Measurements from ENCODE around the gene TIGD7.

The TIGD7 gene

DNA sequence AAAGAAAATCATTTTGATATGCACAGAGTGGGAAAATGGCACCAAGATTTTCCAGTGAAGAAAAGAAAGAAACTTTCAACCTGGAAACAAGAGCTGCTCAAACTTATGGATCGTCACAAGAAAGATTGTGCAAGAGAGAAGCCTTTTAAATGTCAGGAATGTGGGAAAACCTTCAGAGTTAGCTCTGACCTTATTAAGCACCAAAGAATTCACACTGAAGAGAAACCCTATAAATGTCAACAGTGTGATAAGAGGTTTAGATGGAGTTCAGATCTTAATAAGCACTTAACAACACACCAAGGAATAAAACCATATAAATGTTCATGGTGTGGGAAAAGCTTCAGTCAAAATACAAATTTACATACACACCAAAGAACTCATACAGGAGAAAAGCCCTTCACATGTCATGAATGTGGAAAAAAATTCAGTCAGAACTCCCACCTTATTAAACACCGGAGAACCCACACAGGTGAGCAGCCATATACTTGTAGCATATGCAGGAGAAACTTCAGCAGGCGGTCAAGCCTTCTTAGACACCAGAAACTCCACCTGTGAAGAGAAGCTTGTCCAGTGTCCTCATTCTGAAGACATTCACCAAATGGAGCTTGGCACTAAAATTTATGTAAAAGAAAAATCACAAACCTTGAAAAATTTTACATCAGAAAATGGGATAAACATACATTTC is 12.2 kb upstream of the TIGD7 start:
- Histone ChIP-seq H3K9ac (ENCODE audit: low read depth in 1 of 2, low read length in 2 of 2) (no peak overlapping the region), H3K36me3 (ENCODE audit: control insufficient read depth in 1 of 2, insufficient read depth in 2 of 2, low read length in 2 of 2) (peaks cover 47 to 57% of the 10 kb centered on the region in 2 donors), H3K4me3 (ENCODE audit: low read depth in 1 of 2, low read length in 2 of 2) (peak overlapping the region; percentile 38 to 50), H3K4me1 (ENCODE audit: control insufficient read depth in 1 of 2, insufficient read depth in 2 of 2, low read length in 2 of 2) (no peaks in the 10 kb centered on the region), H3K27ac (ENCODE audit: low read depth, low read length) (no peak overlapping the region), H3K27me3 (ENCODE audit: control insufficient read depth in 1 of 2, insufficient read depth in 2 of 2, low read length in 2 of 2) (no peaks in the 10 kb centered on the region), H3K9me3 (ENCODE audit: control insufficient read depth in 1 of 2, low read length in 2 of 2) (peaks cover 87 to 90% of the 10 kb centered on the region in 2 donors)

DNA sequence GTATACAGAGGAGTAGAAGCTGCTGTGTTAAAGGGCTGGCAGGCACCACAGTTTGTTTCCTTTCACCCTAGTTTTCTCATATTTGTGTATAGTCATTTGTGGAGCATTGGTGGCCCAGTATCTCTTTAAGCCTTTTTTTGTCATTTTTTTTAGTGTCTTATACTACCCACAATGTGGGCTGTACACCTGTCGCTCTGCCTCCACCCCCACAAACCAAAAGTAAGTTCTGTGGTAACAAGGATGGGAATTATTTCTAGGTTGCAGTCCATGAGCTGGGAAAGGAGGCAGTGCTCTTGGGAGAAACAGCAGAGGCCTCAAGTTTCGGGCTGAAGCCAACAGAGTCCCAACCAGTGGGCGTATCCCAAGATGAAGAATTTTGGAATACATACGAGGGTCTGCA is 6.3 kb upstream of the TIGD7 start:
- Histone ChIP-seq H3K27me3 (ENCODE audit: control insufficient read depth in 1 of 2, insufficient read depth in 2 of 2, low read length in 2 of 2) (no peaks in the 10 kb centered on the region), H3K36me3 (ENCODE audit: control insufficient read depth in 1 of 2, insufficient read depth in 2 of 2, low read length in 2 of 2) (peaks cover 57 to 58% of the 10 kb centered on the region in 2 donors), H3K9me3 (ENCODE audit: control insufficient read depth in 1 of 2, low read length in 2 of 2) (peaks cover 74 to 85% of the 10 kb centered on the region in 2 donors), H3K9ac (ENCODE audit: low read depth in 1 of 2, low read length in 2 of 2) (no peak overlapping the region), H3K27ac (ENCODE audit: low read depth, low read length) (no peak overlapping the region), H3K4me3 (ENCODE audit: low read depth in 1 of 2, low read length in 2 of 2) (no peak overlapping the region), H3K4me1 (ENCODE audit: control insufficient read depth in 1 of 2, insufficient read depth in 2 of 2, low read length in 2 of 2) (no peaks in the 10 kb centered on the region)

DNA sequence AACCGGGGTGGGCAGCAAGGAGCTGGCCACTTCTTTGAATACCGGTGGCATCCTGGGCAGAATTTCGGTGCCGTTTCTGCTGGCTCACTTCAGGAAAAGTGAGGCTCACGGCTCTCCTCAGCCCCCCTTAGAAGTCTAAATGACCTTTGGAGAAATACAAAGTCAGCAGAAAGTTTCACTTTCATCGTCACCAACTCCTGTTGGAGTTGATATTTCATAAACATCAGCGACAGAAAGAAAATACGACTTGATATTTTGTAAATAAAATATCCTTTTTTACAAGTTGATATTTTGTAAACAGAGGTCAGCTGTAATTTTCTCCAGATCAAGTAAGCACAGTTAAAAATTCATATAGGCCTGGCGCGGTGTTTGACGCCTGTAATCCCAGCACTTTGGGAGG is 848 bp upstream of the TIGD7 start:
- peaks cover 51 to 60% of the 10 kb centered on the region in 2 donors for H3K9me3 ChIP-seq (ENCODE audit: control insufficient read depth in 1 of 2, low read length in 2 of 2)
- H3K36me3 ChIP-seq (ENCODE audit: control insufficient read depth in 1 of 2, insufficient read depth in 2 of 2, low read length in 2 of 2): peaks cover 22 to 27% of the 10 kb centered on the region in 2 donors
- H3K27ac ChIP-seq (ENCODE audit: low read depth, low read length): no peak overlapping the region
- peak overlapping the region; percentile 70 to 91 for H3K4me3 ChIP-seq (ENCODE audit: low read depth in 1 of 2, low read length in 2 of 2)
- no peaks in the 10 kb centered on the region for H3K27me3 ChIP-seq (ENCODE audit: control insufficient read depth in 1 of 2, insufficient read depth in 2 of 2, low read length in 2 of 2)
- peaks cover 3 to 6% of the 10 kb centered on the region in 2 donors for H3K4me1 ChIP-seq (ENCODE audit: control insufficient read depth in 1 of 2, insufficient read depth in 2 of 2, low read length in 2 of 2)
- H3K9ac ChIP-seq (ENCODE audit: low read depth in 1 of 2, low read length in 2 of 2): peak overlapping the region; percentile 63 to 72

DNA sequence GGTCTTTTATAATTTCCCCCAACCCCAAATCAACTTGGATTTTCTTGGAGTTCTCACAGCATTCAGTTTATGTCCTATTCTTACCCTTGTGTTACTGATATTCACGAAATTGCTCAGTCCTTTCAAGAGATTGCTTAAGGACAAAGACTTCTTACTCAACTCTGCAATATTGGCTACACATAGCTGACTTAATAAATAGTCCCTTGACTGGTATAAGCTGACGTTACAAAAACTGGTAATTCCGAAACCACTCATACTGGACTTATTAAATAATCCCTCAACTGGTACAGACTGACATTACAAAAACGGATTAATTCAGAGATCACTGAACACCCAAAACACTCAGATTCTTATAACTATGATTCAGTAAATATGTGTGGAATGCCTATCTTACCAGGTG is 860 bp downstream of the TIGD7 start:
- Histone ChIP-seq H3K36me3 (ENCODE audit: control insufficient read depth in 1 of 2, insufficient read depth in 2 of 2, low read length in 2 of 2) (peaks cover 27 to 35% of the 10 kb centered on the region in 2 donors), H3K9ac (ENCODE audit: low read depth in 1 of 2, low read length in 2 of 2) (peak overlapping the region in 1 of 2 donors; percentile 63), H3K27me3 (ENCODE audit: control insufficient read depth in 1 of 2, insufficient read depth in 2 of 2, low read length in 2 of 2) (no peaks in the 10 kb centered on the region), H3K4me3 (ENCODE audit: low read depth in 1 of 2, low read length in 2 of 2) (peak overlapping the region; percentile 70 to 91), H3K9me3 (ENCODE audit: control insufficient read depth in 1 of 2, low read length in 2 of 2) (peaks cover 55 to 64% of the 10 kb centered on the region in 2 donors), H3K4me1 (ENCODE audit: control insufficient read depth in 1 of 2, insufficient read depth in 2 of 2, low read length in 2 of 2) (peaks cover 3 to 6% of the 10 kb centered on the region in 2 donors), H3K27ac (ENCODE audit: low read depth, low read length) (no peak overlapping the region)

DNA sequence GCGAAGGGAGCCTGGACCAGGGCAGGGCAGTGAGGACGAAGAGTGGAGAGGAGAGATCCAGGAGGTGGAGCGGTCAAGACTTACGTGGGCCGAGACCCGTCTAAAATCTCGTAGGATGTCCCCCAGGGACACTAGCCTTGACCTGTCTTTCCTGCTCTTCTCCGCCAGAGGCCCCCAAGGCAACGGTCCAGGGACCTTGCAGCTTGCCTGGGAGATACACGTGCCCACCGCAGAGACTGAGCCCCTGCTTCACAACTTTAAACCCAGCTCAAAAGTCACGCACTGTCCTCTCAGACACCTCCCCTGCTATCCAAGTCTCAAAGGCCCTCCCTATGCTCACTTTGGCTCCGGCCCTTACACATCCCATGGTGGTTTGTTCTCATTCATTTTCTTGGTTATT is 9.4 kb downstream of the TIGD7 start:
- Histone ChIP-seq H3K36me3 (ENCODE audit: control insufficient read depth in 1 of 2, insufficient read depth in 2 of 2, low read length in 2 of 2) (peaks cover 33 to 39% of the 10 kb centered on the region in 2 donors), H3K9ac (ENCODE audit: low read depth in 1 of 2, low read length in 2 of 2) (no peak overlapping the region), H3K4me3 (ENCODE audit: low read depth in 1 of 2, low read length in 2 of 2) (peak overlapping the region in 1 of 2 donors; percentile 19), H3K27me3 (ENCODE audit: control insufficient read depth in 1 of 2, insufficient read depth in 2 of 2, low read length in 2 of 2) (no peaks in the 10 kb centered on the region), H3K9me3 (ENCODE audit: control insufficient read depth in 1 of 2, low read length in 2 of 2) (peaks cover 60 to 79% of the 10 kb centered on the region in 2 donors), H3K27ac (ENCODE audit: low read depth, low read length) (no peak overlapping the region), H3K4me1 (ENCODE audit: control insufficient read depth in 1 of 2, insufficient read depth in 2 of 2, low read length in 2 of 2) (no peaks in the 10 kb centered on the region)

DNA sequence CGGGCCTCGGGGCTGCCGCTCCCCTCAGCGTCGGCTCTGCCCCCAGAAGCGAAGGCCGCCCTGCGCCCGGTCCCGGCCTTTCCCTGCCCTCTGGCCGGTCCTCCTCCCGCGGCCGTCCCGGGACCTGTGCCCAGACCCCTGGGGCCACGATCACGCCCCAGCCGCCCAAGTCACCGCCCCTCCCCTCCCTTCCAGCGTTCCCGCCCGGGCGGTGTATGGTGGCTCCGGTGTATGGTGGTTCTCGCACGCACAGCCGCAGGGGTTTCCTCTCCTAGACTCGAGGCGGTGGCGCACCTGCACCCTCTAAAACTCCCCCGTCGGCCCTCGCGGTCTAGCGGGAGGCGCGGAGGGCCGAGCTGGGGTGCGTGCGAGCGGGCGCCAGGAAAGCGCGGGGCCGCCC is 10.0 kb downstream of the TIGD7 start:
- Histone ChIP-seq H3K27me3 (ENCODE audit: control insufficient read depth in 1 of 2, insufficient read depth in 2 of 2, low read length in 2 of 2) (no peaks in the 10 kb centered on the region), H3K9ac (ENCODE audit: low read depth in 1 of 2, low read length in 2 of 2) (no peak overlapping the region), H3K4me3 (ENCODE audit: low read depth in 1 of 2, low read length in 2 of 2) (peak overlapping the region in 1 of 2 donors; percentile 9), H3K4me1 (ENCODE audit: control insufficient read depth in 1 of 2, insufficient read depth in 2 of 2, low read length in 2 of 2) (no peaks in the 10 kb centered on the region), H3K27ac (ENCODE audit: low read depth, low read length) (no peak overlapping the region), H3K36me3 (ENCODE audit: control insufficient read depth in 1 of 2, insufficient read depth in 2 of 2, low read length in 2 of 2) (peaks cover 35 to 42% of the 10 kb centered on the region in 2 donors), H3K9me3 (ENCODE audit: control insufficient read depth in 1 of 2, low read length in 2 of 2) (peaks cover 60 to 79% of the 10 kb centered on the region in 2 donors)

DNA sequence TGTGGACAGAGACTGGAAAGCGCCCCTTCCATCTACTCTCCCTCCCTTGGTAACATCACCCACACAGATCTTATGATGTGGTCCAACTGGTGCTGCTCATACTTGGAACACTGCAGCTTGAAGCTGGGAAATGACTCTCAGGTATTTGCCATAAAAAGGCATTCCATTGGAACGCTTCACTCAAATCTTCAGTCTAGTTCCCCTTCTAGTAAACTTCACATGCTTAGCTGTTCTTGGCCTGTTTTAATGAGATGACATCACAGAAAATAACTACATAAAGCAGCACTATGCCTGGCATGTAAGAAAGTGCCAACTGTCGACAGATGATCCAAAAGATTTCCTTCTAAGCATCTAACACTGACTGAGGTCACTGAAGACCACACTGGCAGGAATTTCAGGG is 12.6 kb downstream of the TIGD7 start:
- peak overlapping the region; percentile 32 for H3K4me3 ChIP-seq (ENCODE audit: low read depth in 1 of 2, low read length in 2 of 2)
- H3K36me3 ChIP-seq (ENCODE audit: control insufficient read depth in 1 of 2, insufficient read depth in 2 of 2, low read length in 2 of 2): peaks cover 53 to 58% of the 10 kb centered on the region in 2 donors
- no peak overlapping the region for H3K9ac ChIP-seq (ENCODE audit: low read depth in 1 of 2, low read length in 2 of 2)
- peaks cover 74 to 82% of the 10 kb centered on the region in 2 donors for H3K9me3 ChIP-seq (ENCODE audit: control insufficient read depth in 1 of 2, low read length in 2 of 2)
- H3K4me1 ChIP-seq (ENCODE audit: control insufficient read depth in 1 of 2, insufficient read depth in 2 of 2, low read length in 2 of 2): no peaks in the 10 kb centered on the region
- H3K27me3 ChIP-seq (ENCODE audit: control insufficient read depth in 1 of 2, insufficient read depth in 2 of 2, low read length in 2 of 2): no peaks in the 10 kb centered on the region
- H3K27ac ChIP-seq (ENCODE audit: low read depth, low read length): no peak overlapping the region

DNA sequence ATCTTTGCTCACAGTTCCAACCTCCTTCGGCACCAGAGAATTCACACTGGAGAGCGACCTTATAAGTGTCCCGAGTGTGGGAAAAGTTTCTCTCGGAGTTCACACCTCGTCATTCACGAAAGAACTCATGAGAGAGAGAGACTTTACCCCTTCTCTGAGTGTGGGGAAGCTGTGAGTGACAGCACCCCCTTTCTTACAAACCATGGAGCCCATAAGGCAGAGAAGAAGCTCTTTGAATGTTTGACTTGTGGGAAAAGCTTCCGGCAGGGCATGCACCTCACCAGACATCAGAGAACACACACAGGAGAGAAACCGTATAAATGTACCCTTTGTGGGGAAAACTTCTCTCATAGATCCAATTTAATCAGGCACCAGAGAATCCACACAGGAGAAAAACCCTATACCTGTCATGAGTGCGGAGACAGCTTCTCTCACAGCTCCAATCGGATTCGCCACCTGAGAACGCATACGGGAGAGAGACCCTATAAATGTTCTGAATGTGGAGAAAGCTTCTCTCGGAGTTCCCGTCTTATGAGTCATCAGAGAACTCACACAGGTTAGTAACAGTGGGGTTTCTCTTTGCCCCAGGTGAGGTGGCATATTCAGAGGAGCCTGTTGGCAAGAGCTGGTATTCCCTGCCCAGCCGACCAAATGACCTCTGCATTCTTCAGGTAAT is 15.1 kb downstream of the TIGD7 start:
- Histone ChIP-seq H3K36me3 (ENCODE audit: control insufficient read depth in 1 of 2, insufficient read depth in 2 of 2, low read length in 2 of 2) (peaks cover 72 to 81% of the 10 kb centered on the region in 2 donors), H3K9ac (ENCODE audit: low read depth in 1 of 2, low read length in 2 of 2) (no peak overlapping the region), H3K27me3 (ENCODE audit: control insufficient read depth in 1 of 2, insufficient read depth in 2 of 2, low read length in 2 of 2) (no peaks in the 10 kb centered on the region), H3K4me3 (ENCODE audit: low read depth in 1 of 2, low read length in 2 of 2) (peak overlapping the region; percentile 30 to 53), H3K27ac (ENCODE audit: low read depth, low read length) (no peak overlapping the region), H3K9me3 (ENCODE audit: control insufficient read depth in 1 of 2, low read length in 2 of 2) (peaks cover 72 to 85% of the 10 kb centered on the region in 2 donors), H3K4me1 (ENCODE audit: control insufficient read depth in 1 of 2, insufficient read depth in 2 of 2, low read length in 2 of 2) (peaks cover 0 to 2% of the 10 kb centered on the region in 2 donors)

DNA sequence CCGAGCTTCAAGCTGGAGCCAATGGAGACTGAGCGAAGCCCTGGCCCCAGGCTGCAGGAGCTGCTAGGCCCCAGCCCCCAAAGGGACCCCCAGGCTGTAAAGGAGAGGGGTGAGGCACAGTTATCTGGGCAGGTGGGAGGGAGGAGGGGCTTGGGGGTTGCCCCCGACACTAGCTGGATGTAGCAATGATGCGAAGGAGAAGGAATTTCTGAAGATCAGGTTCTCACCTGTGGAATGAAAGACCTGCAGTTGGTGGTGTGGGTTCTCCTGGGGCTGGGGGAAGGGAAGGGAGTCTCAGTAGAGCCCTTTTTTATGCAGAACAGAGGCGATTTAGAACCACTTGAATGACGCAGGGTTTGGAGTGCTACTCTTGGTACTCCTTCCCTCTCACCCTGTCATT is 20.1 kb downstream of the TIGD7 start:
- H3K36me3 ChIP-seq (ENCODE audit: control insufficient read depth in 1 of 2, insufficient read depth in 2 of 2, low read length in 2 of 2): peaks cover 38 to 47% of the 10 kb centered on the region in 2 donors

More for the DNA sequence above, 20.1 kb downstream of the TIGD7 start:
- Histone ChIP-seq H3K4me3 (ENCODE audit: low read depth in 1 of 2, low read length in 2 of 2) (peak overlapping the region; percentile 93 to 99), H3K4me1 (ENCODE audit: control insufficient read depth in 1 of 2, insufficient read depth in 2 of 2, low read length in 2 of 2) (peaks cover 15 to 22% of the 10 kb centered on the region in 2 donors), H3K27me3 (ENCODE audit: control insufficient read depth in 1 of 2, insufficient read depth in 2 of 2, low read length in 2 of 2) (no peaks in the 10 kb centered on the region), H3K9me3 (ENCODE audit: control insufficient read depth in 1 of 2, low read length in 2 of 2) (peaks cover 27 to 44% of the 10 kb centered on the region in 2 donors), H3K9ac (ENCODE audit: low read depth in 1 of 2, low read length in 2 of 2) (no peak overlapping the region), H3K27ac (ENCODE audit: low read depth, low read length) (no peak overlapping the region)
